K562 (cell line): ENCODE results near the gene APP. TPM values are rescaled to one million over a fixed set of nuclear protein-coding genes. Genes with fewer than 3 reads are reported as not detected.

Experiments used
- ATAC-seq: fragments of 200-7000 bp; cut with Tn5 transposase; 3 replicates; pipeline ENCODE4 v1.9.1; 2020; ENCODE audit warnings: moderate library complexity
- BruUV-seq: library from RNA; stranded (reverse); fragments of 400-500 nt; replicated peaks from 2 replicates; lab custom pipeline; 2021; lab: Mats Ljungman, UMichigan
- CTCF ChIA-PET: fragments of 300-600 bp; formaldehyde crosslinking; extraction: SDS; loops from one replicate; lab custom pipeline; 2021; ENCODE audit warnings: low intra/inter-chr PET ratio; lab: Yijun Ruan, JAX
- POLR2A ChIA-PET: fragments of 300-600, 350-650 bp; sonication (Branson Sonifier 250); formaldehyde crosslinking; extraction: SDS; loops from one replicate; lab custom pipeline; 2021; ENCODE audit warnings: antibody characterized with exemption, inconsistent platforms; lab: Yijun Ruan, JAX
- DNase-seq, 4 experiments: peaks; one replicate each; pipeline versions ENCODE4 v3.0.0 to v3.0.0-alpha.2; 2011 to 2018; ENCODE audit warnings: low spot score in 3 of 4, mixed read lengths in 3 of 4; ENCODE audit errors: extremely low read depth in 1 of 4
- FAIRE-seq: peaks from 2 replicates; lab custom pipeline; 2011; peaks lifted over from hg19 to GRCh38; lab: Jason Lieb, UNC
- H2AFZ ChIP-seq: 2 replicates; pipeline ENCODE4 v1.6.0; 2011; ENCODE audit warnings: low read depth, low read length, control low read depth, inconsistent platforms
- H3K27ac ChIP-seq: fragments of 200-600 bp; 3 replicates; pipeline ENCODE4 v1.8.0; 2011; ENCODE audit warnings: low read depth, mild to moderate bottlenecking, control low read depth, inconsistent platforms, low read length, moderate library complexity, mixed read lengths; ENCODE audit errors: extremely low read depth
- H3K27me3 ChIP-seq, 2 experiments: fragments of 300-600 bp in 1 of 2; 2 replicates in 1 of 2; 3 replicates in 1 of 2; pipeline versions ENCODE4 v1.6.0 to v1.8.0; 2011; ENCODE audit warnings: inconsistent platforms in 2 of 2, low read length in 2 of 2, mild to moderate bottlenecking in 1 of 2, mixed read lengths in 1 of 2, moderate library complexity in 1 of 2; ENCODE audit not compliant: control insufficient read depth in 2 of 2, insufficient read depth in 2 of 2
- H3K36me3 ChIP-seq: fragments of 300-600 bp; 3 replicates; pipeline ENCODE4 v1.8.0; 2011; ENCODE audit warnings: mild to moderate bottlenecking, low read length, inconsistent platforms; ENCODE audit not compliant: control insufficient read depth, insufficient read depth
- H3K4me1 ChIP-seq, 2 experiments: fragments of 200-600 bp in 1 of 2; replicated peaks in 1 of 2; 2 replicates in 1 of 2; 3 replicates in 1 of 2; pipeline versions ENCODE4 v1.5.1 to v1.8.0; 2011; ENCODE audit warnings: inconsistent platforms in 2 of 2, low read length in 2 of 2, mild to moderate bottlenecking in 1 of 2, mixed read lengths in 1 of 2, moderate library complexity in 1 of 2; ENCODE audit not compliant: control insufficient read depth in 2 of 2, insufficient read depth in 2 of 2
- H3K4me2 ChIP-seq: 2 replicates; pipeline ENCODE4 v1.6.1; 2011; ENCODE audit warnings: low read length, control low read depth, inconsistent platforms, mixed read lengths; ENCODE audit not compliant: insufficient read depth
- H3K4me3 ChIP-seq: fragments of 200-600 bp; sonication (generic), shearing (Covaris generic); 2 replicates; pipeline ENCODE4 v1.5.1; 2016; ENCODE audit warnings: control low read depth, inconsistent platforms
- H3K79me2 ChIP-seq: fragments of 200-600 bp; 3 replicates; pipeline ENCODE4 v1.8.0; 2011; ENCODE audit warnings: low read length, inconsistent platforms; ENCODE audit not compliant: control insufficient read depth, insufficient read depth
- H3K9ac ChIP-seq, 2 experiments: 2 replicates each; pipeline versions ENCODE4 v1.6.0 to v1.6.1; 2011; ENCODE audit warnings: low read depth in 2 of 2, low read length in 2 of 2, control low read depth in 1 of 2, inconsistent platforms in 1 of 2, mild to moderate bottlenecking in 1 of 2, mixed read lengths in 1 of 2; ENCODE audit not compliant: insufficient read depth in 1 of 2
- H3K9me1 ChIP-seq: one replicate; pipeline ENCODE4 v1.6.0; 2011; ENCODE audit warnings: inconsistent platforms, mild to moderate bottlenecking, low read length, moderate library complexity; ENCODE audit not compliant: control insufficient read depth, insufficient read depth
- H3K9me3 ChIP-seq: replicated peaks from 2 replicates; pipeline ENCODE4 v1.5.1; 2011; ENCODE audit warnings: low read depth, low read length, inconsistent platforms; ENCODE audit not compliant: control insufficient read depth, insufficient read depth
- H4K20me1 ChIP-seq: replicated peaks from 2 replicates; pipeline ENCODE4 v1.6.1; 2011; ENCODE audit warnings: low read length, inconsistent platforms, mixed read lengths; ENCODE audit not compliant: control insufficient read depth, insufficient read depth
- ARID3B ChIP-seq: fragments of 250-450 bp; sonication (Bioruptor Pico); IDR thresholded peaks from 2 replicates; pipeline ENCODE4 v1.4.0; 2020; ENCODE audit warnings: borderline replicate concordance
- CBX2 ChIP-seq: fragments of 200-600 bp; sonication (generic); IDR thresholded peaks from one replicate; pipeline ENCODE4 v1.6.1; 2012; ENCODE audit warnings: mild to moderate bottlenecking, low read length, inconsistent platforms; ENCODE audit not compliant: insufficient read depth, poor library complexity, severe bottlenecking
- CEBPG ChIP-seq, 3 experiments: fragments of 200-800 bp in 1 of 3; sonication (Bioruptor generic) in 1 of 3; sonication (generic) in 1 of 3; formaldehyde crosslinking in 1 of 3; IDR thresholded peaks in 2 of 3; conservative IDR thresholded peaks in 1 of 3; 2 replicates each; pipeline versions ENCODE4 v1.6.1 to v1.8.0; 2016 to 2022; ENCODE audit warnings: missing compliant biosample characterization in 2 of 3, missing genetic modification characterization in 2 of 3, mild to moderate bottlenecking in 1 of 3, missing genetic modification reagents in 1 of 3
- E2F1 ChIP-seq: sonication (generic); formaldehyde crosslinking; IDR thresholded peaks from 2 replicates; pipeline ENCODE4 v1.8.1; 2023; ENCODE audit warnings: mild to moderate bottlenecking, missing genetic modification reagents, moderate library complexity
- EP400 ChIP-seq: fragments of 450-650 bp; IDR thresholded peaks from 2 replicates; pipeline ENCODE4 v1.6.1; 2017; ENCODE audit warnings: antibody characterized with exemption, mild to moderate bottlenecking, moderate library complexity
- TAF1 ChIP-seq: IDR thresholded peaks from 2 replicates; pipeline ENCODE4 v1.6.1; 2011; ENCODE audit warnings: mild to moderate bottlenecking, low read length, moderate library complexity; ENCODE audit not compliant: insufficient read depth, control insufficient read depth, severe bottlenecking; ENCODE audit errors: extremely low read depth
- TGIF2 ChIP-seq: sonication (generic); formaldehyde crosslinking; IDR thresholded peaks from 2 replicates; pipeline ENCODE4 v1.8.1; 2022; ENCODE audit warnings: mild to moderate bottlenecking, missing genetic modification reagents, moderate library complexity
- UBTF ChIP-seq, 2 experiments: IDR thresholded peaks; 2 replicates each; pipeline ENCODE4 v1.6.1; 2012; ENCODE audit warnings: improper control_type of control experiment in 2 of 2, low read depth in 2 of 2, low read length in 2 of 2, borderline replicate concordance in 1 of 2
- ZBTB7A ChIP-seq: IDR thresholded peaks from 2 replicates; pipeline ENCODE4 v1.6.1; 2011; ENCODE audit warnings: low read depth, mild to moderate bottlenecking, low read length, moderate library complexity, borderline replicate concordance; ENCODE audit not compliant: control insufficient read depth
- ZKSCAN1 ChIP-seq: fragments of 150-350 bp; IDR thresholded peaks from 2 replicates; pipeline ENCODE4 v1.6.1; 2016; ENCODE audit warnings: low read depth, low read length
- ZNF277 ChIP-seq: fragments of 250-450 bp; sonication (Bioruptor Pico); IDR thresholded peaks from 2 replicates; pipeline ENCODE4 v1.8.0; 2022; ENCODE audit warnings: inconsistent platforms, mild to moderate bottlenecking, moderate library complexity, borderline replicate concordance
- ZNF311 ChIP-seq: fragments of 250-450 bp; sonication (Bioruptor Pico); IDR thresholded peaks from 2 replicates; pipeline ENCODE4 v1.4.0; 2020; ENCODE audit warnings: mild to moderate bottlenecking, moderate library complexity
- ZNF583 ChIP-seq: fragments of 250-450 bp; sonication (Bioruptor Pico); IDR thresholded peaks from 2 replicates; pipeline ENCODE4 v1.4.0; 2020
- ZNF668 ChIP-seq: fragments of 250-450 bp; sonication (Bioruptor Pico); IDR thresholded peaks from 2 replicates; pipeline ENCODE4 v1.8.0; 2022; ENCODE audit warnings: mild to moderate bottlenecking, inconsistent platforms
- WGBS: fragments of 100-300 bp; shearing (Covaris generic); methylation state at CpG from one replicate; pipeline ENCODE4 v1.1.6; 2016; ENCODE audit warnings: low coverage, mixed read lengths; ENCODE audit not compliant: insufficient coverage; ENCODE audit errors: missing lambda C conversion rate; 5-methylcytosine and 5-hydroxymethylcytosine counted together
- in situ Hi-C: fragments of 300-500 bp; cut with MboI; formaldehyde crosslinking; loops from 4 replicates; pipeline ENCODE4 v1.15.0; 2018; ENCODE audit warnings: inconsistent platforms, mixed read lengths
- intact Hi-C: fragments of 100-400 bp; cut with micrococcal nuclease; formaldehyde crosslinking; loops from 2 replicates; pipeline ENCODE4 v1.14.2; 2022
- polyA plus RNA-seq, 8 experiments: library from polyadenylated mRNA; depleted of rRNA in 4 of 8; stranded (reverse) in 5 of 8; unstranded in 3 of 8; fragments of >200 nt; fragmentation: Nextera tagmentation in 2 of 8; fragmentation: Illumina TruSeq in 1 of 8; extraction: Ambion mirVana in 2 of 8; extraction: Trizol in 1 of 8; gene quantifications; 2 replicates each; pipeline versions ENCODE4 v1.2.1 to v1.2.3, GENCODE V29; 2011 to 2014; ENCODE audit warnings: inconsistent platforms in 1 of 8, missing spikeins in 1 of 8
- total RNA-seq, 7 experiments: library from RNA; depleted of rRNA in 6 of 7; stranded (reverse); fragments of >200 nt in 6 of 7; fragmentation: Illumina TruSeq in 2 of 7; extraction: Trizol in 2 of 7; gene quantifications; 2 replicates each; pipeline versions ENCODE4 v1.2.1 to v1.2.3, GENCODE V29; 2011 to 2021; ENCODE audit warnings: low replicate concordance in 1 of 7

The APP gene
- total and polyA plus RNA-seq, 9 of the 15 experiments (the other 6 are each of a cell fraction or from before 2014, with no cell fraction given): 0.01 to 1.5 (median 0.16) TPM; not detected in 5

- ChIA-PET CTCF (no interaction called here), POLR2A (interaction anchor here (0.7 to 1.0 kb wide), 2 partner anchors 13 kb away, joined by 3 to 4 read pairs; no protein-coding TSS in a partner anchor)
- no TSS peak for BruUV-seq
- Histone ChIP-seq H3K9me3 (no peaks in the 10 kb centered on the region), H3K79me2 (no peaks in the 10 kb centered on the region), H4K20me1 (no peaks in the 10 kb centered on the region), H3K36me3 (no peaks in the 10 kb centered on the region), H3K9me1 (no peaks in the 10 kb centered on the region), H3K4me2 (no peak overlapping the region), H3K9ac (no peak overlapping the region), H3K4me1 (no peaks in the 10 kb centered on the region), H3K4me3 (no peak overlapping the region), H2AFZ (no peak overlapping the region), H3K27me3 (no peaks in the 10 kb centered on the region; a peak in 1 of 5 replicates), H3K27ac (no peak overlapping the region)
- intact Hi-C loops (no loop called here), in situ Hi-C loops (no loop called here)
- DNase-seq (no peak), ATAC-seq (no peak), FAIRE-seq (no peak)
- WGBS: 2% methylated on average over 5 of the region's 5 CpGs
- TF ChIP-seq ZNF583 (CRISPR knock-in tag): no peak
- no peak for TF ChIP-seq TAF1
- no peak for TF ChIP-seq E2F1 (CRISPR knock-in tag)
- no peak for TF ChIP-seq CEBPG (CRISPR knock-in tag; IDR thresholded peaks at IDR 0.05)
- no peak for TF ChIP-seq CEBPG (tag; conservative IDR thresholded peaks at IDR 0.05 in 1 of 2, IDR thresholded peaks at IDR 0.05 in 1 of 2)
- no peak for TF ChIP-seq CBX2
- no peak for TF ChIP-seq ZNF277 (CRISPR knock-in tag)
- TF ChIP-seq ZNF668: no peak
- no peak for TF ChIP-seq ARID3B (CRISPR knock-in tag)
- TF ChIP-seq ZKSCAN1: no peak
- no peak for TF ChIP-seq UBTF (IDR thresholded peaks at IDR 0.05; ENCODE audit: borderline replicate concordance in 1 of 2, low read depth in 2 of 2, low read length in 2 of 2)
- TF ChIP-seq ZBTB7A: no peak
- TF ChIP-seq TGIF2 (CRISPR knock-in tag): no peak
- no peak for TF ChIP-seq ZNF311 (CRISPR knock-in tag)
- no peak for TF ChIP-seq EP400
These were observed 315.0 kb downstream of the APP start for GRCh38 chr21:25855576-25855975.
